GM18951 (cell line): Measurements from ENCODE around the gene GRID2.

Source experiments
- POLR2A ChIP-seq: IDR thresholded peaks from 4 replicates; pipeline ENCODE4 v1.6.1; 2011; ENCODE audit warnings: mild to moderate bottlenecking; ENCODE audit not compliant: insufficient read length, insufficient read depth; ENCODE audit errors: extremely low read depth
- in situ Hi-C: fragments of 300-500 bp; cut with MboI; formaldehyde crosslinking; loops from one replicate; pipeline ENCODE4 v1.12.0; 2022; ENCODE audit warnings: low sequenced_read_pairs, mixed read lengths, inconsistent platforms; ENCODE audit not compliant: unreplicated experiment

GRID2 gene

DNA sequence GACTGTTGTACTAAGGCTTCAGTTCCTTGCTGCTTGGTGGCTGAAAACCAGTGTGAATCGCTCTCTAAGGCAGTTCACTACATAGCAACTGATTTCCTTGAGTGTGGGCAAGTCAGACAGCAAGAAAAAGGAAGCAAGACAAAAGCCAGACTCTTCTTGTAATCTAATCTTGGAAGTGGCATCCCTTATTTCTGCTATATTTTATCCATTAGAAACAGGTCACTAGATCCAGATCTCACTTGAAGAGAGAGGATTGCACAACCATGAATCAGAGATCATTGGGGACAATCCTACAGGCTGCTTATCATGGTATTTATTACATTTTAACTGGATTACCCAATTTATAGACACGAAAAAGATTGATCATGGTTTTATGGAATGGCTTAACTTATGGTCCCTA is 684.5 kb downstream of the GRID2 start:
- in situ Hi-C loops, result no loop called here
- TF ChIP-seq POLR2A, result no peak

DNA sequence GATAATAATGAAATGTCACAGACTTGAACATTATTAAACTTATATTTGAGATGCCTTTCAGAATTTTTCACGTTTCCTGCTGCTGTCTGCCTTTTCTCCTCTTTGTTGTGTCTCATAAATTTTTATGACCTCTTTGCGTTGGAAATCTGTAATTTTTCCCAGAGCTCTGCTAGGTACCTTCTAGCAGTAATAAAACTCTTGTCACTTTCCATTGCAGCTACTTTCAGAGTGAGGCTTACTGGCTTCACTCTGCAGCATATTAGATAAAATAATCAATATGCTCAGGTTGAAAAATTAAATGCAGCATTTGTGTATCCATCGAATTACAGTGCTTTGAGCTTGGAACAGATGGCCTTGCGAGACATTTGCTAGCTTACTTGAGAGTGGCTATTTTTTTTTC is 689.0 kb downstream of the GRID2 start:
- in situ Hi-C loops, result no loop called here

DNA sequence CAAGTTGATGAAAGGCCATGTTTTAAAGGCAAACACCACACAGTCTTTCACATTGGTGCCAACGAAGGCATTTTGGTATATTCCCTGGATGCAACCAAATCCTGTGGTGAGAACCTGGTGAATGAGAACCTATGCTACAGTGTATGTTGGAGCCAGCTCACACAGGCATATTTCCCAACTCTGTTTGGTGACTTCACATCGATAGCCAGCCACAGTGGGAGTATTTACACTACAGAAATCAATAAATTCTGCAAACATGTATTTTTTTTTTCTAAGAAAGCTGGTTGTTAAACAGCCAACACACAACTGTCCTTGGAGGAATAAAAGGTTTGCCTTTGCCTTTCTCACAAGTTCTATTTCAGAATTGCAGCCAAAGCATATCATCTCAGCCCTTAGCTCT is 691.0 kb downstream of the GRID2 start:
- TF ChIP-seq POLR2A, result no peak
- in situ Hi-C loops, result no loop called here

More for the DNA sequence above, 689.0 kb downstream of the GRID2 start:
- TF ChIP-seq POLR2A, result no peak

DNA sequence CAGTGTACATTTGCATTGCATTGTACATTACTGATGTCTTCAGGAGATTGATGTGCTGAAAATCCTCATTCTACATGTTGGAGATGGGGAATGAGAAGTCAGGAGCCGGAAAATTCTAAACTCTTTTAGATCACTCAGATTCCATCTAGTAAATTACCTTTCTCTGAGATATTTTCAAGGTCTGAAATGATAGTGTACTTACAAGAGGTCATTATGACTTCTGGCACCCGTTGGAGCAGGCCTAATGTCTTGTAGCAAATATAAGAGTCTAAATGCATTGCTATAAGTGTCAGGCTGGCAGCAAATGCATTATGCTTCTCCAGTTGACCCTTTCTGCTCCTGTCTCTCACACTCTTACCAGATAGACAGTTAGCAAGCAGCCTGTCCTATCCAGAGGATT is 692.8 kb downstream of the GRID2 start:
- TF ChIP-seq POLR2A, result no peak
- in situ Hi-C loops, result no loop called here

DNA sequence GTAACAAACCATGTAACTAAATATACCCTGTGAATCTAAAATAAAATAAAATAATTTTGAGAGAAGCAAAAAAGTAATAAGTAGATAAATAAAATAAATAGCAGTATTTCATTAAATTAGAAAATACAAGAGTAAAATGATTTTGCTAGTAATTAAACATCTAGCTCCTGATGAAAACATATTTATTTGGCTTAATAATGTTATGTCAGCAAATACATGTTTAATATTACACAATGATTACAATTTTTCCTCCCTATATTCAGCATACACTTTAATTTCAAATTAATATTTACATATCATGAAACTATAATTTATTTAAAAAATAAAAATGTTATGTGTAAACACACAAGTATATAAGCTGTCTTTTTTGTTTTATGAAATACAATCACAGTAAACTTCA is 697.1 kb downstream of the GRID2 start:
- TF ChIP-seq POLR2A, result no peak
- in situ Hi-C loops, result no loop called here

DNA sequence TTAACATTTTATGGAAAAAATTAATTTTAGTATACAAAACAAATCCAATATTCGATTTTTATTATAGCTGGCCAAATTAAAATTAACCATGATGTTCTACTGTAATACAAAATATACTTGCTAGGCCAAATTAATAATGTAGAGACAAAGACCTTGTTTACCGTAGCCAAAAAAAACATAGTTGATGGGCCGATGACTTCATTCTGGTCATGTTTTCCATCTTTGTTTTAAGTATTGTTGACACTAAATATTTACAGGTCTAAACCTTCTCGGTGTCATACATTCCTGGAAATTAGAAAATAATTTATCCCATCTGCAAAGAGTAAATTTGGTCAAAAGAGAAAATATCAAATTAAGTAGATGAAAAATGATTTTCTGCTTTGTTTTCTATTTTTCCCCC is 698.5 kb downstream of the GRID2 start:
- in situ Hi-C loops, result no loop called here
- TF ChIP-seq POLR2A, result no peak

DNA sequence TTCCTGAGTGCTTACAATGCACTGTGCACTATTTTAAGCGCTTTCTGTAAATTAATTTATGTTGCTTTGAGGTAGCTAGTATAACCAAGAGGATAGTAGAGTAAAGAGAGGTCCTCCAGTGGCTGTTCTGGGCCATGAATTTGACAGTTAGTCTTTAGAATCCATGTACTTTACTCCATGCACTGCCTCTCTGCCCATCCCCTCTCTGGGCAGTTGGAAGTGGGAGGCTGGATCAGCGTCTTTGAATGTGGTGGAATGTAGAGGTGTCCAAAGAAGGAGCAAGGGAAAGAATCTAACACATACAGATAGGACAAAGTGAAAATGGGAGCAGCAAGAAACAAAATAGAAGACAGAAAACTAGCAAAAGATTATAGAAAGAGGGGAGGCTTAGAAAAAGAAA is 712.6 kb downstream of the GRID2 start:
- no peak for TF ChIP-seq POLR2A

DNA sequence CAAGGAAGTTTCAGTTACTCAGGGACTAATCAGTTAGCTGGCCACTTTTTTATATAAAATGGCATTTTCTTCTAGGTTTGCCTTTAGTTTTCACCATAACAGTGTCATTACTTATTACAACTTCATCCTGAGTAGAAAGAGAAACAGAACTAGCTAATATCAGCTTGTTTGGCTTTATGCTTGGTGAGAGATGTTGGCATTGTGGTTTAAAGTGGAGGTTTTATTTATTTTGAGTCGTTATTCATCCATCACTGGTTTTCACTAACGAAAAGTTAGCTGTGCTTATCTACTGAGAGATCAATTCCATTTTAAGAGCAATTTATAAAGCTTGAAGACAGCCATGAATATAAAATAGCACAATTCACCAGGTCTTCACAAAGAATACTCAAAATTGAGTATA is 714.5 kb downstream of the GRID2 start:
- TF ChIP-seq POLR2A, result no peak
- in situ Hi-C loops, result no loop called here

More for the DNA sequence above, 712.6 kb downstream of the GRID2 start:
- in situ Hi-C loops, result no loop called here

DNA sequence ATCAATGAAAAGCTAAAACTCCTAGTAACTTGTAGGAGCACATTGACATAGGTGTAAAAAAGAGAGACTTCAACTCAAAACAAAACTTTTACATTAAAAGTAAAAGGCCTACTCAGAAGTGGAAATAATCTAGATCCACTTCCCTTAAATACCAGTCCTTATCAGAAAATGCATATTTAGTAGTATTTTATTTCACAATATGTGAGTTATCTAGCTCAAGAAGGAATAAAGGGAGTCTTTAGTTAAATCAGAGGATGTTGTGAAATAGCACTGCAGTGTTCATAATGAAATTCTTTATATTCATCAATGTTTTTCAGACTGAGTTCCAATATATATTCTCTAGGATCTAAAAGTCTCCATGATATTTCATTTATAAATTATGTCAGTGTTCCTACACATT is 715.0 kb downstream of the GRID2 start:
- no peak for TF ChIP-seq POLR2A
- in situ Hi-C loops, result no loop called here

DNA sequence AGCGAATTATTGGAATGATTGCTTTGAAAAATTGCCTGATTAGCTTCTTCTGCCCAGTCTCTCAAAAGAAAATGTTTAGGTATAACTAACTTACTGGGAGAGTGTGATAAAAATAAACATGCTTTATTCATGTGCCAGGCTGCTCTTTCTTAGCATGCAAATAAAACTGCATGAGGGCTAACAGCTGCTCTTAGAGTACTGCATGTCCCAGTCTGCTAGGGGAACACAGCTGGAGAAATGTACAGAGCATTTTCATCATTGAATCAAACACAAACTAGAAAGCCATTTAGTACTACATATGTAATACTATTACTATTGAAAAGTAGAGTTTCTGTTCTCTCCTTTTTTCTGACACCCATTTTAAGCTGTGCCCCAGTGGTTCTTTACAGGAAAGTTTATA is 726.0 kb downstream of the GRID2 start:
- TF ChIP-seq POLR2A, result no peak
- in situ Hi-C loops, result no loop called here

DNA sequence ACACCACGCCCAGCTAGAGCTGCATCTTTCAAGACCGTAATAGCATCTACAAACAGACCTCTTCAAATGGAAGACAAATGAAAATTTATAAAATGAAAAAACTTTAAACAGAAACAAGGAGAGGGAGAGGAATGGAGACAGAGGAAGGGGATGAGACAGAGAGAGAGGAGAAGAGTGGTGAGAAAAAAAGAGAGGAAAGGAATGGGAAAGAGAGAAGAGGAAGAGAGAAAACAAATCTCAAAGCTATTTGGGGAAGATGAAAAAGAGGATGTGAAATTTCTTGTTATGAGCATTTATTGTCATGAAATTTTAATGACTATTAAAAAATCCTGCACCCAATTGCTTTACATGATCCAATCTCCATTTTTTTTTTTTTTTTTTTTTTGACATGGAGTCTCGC is 726.9 kb downstream of the GRID2 start:
- in situ Hi-C loops, result no loop called here
- no peak for TF ChIP-seq POLR2A

DNA sequence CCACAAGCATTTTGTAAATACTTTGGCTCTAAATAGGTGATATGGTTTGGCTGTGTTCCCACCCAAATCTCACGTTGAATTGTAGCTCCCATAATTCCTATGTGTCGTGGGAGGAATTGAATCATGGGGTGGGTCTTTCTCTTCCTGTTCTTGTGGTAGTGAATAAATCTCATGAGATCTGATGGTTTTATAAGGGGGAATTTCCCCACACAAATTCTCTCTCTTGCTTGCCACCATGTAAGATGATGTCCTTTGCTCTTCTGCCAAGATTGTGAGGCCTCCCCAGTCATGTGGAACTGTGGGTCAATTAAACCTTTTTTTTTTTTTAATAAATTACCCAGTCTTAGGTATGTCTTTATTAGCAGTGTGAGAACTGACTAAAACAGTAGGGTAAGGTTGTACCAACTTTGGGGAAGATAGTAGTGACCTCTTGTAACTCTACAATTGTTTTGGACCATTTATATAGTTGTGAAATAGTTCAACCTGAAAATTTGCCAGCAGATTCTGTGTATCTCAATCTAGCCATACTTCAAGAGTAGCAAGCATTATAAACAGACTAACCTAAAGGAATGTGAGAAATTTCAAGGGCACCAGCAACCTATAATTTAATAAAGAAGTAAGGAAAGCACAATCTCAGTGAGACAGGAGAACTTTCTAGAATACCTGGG is 727.8 kb downstream of the GRID2 start:
- no peak for TF ChIP-seq POLR2A
- in situ Hi-C loops, result no loop called here

DNA sequence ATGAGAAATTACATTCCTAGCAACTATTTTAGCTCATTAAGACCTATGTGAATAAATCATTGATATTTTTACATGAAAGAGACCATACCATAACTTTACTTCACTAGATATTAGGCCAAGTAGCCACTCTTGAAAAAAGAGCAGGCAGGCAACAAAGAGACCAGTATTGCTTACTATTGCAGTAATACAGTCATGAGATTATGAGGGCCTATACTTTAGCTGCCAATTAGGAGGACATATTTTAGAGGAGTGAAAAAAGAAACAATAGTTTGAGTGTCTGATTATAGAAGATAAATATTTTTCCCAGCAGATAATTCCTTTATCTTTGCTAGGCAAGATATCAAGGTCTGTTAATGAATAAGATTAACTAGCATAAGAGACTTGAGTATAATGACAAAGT is 739.0 kb downstream of the GRID2 start:
- in situ Hi-C loops, result no loop called here
- no peak for TF ChIP-seq POLR2A

DNA sequence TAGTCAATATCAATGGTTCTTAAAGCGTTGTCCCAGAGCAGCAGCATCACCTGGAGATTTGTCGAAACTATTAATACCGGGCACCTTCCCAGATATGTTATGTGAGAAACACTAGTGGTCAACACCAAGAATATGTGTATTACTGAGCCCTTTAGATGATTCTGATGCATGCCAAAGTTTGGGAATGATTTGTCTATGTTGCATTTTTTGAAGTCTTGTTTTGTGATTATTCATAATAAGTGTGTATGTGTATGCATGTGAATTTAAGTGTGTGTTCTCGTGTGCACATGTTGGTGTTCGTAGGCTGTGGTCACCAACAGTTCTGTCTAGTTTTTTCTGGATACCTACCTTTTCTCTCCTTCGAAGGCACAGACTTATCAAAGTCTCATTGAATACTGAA is 749.4 kb downstream of the GRID2 start:
- in situ Hi-C loops, result no loop called here
- no peak for TF ChIP-seq POLR2A

DNA sequence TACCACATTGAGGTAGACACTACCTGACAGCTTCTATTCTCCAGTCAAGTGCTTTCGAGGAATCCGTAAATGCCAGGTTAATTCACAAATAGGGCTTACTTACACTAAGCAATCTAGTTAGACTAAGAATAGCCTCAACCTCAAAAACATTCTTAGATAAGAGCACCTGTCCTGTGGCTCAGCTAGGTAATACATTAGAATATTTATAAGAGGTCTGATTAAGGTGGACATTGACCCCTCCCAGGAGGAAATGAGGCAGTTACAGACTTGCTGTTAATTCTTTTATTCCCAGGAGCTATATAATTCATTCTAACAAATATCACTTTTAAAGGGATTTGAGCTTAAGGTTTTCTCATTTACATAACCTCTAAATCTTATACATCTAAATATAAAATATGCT is 758.1 kb downstream of the GRID2 start:
- in situ Hi-C loops, result no loop called here
- no peak for TF ChIP-seq POLR2A

DNA sequence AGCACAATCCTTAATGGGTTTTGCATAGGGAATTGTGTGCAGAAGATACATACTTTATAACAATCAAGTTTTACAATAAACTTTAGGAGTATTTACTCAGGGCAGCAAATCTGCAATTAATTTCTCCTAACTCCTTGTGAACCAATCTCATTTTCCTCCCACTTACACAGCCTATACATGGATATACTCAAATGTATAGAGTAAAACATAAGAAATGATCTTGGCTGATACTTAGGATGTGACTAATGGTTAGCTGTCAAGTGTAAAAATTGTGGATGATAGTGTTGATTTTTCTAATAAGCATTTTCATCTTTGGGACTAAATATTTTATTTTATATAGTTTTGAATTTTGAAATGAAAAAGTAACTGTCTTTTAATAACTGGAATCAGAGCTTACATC is 759.6 kb downstream of the GRID2 start:
- TF ChIP-seq POLR2A, result no peak
- in situ Hi-C loops, result no loop called here

DNA sequence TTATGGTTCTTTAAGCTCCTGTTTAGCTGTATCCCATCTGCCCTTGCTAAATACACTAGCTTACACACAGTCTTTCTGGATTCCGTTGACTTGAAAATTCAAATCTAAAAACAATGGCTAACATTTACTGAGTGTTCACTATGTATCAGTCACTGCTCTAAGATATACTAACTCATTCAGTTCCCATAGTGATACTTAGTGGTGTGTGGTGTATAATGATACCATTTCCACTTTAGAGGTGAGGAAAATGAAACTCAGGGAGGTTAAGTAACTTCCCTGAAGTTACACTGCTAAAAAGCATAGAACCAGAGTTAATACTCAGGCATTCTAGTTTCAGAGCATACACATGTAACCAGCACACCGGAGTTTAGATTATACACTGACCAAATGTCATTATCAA is 762.0 kb downstream of the GRID2 start:
- TF ChIP-seq POLR2A, result no peak
- in situ Hi-C loops, result no loop called here
